ENCODE data around the gene PYGM.

PYGM gene

GRCh38 chr11:64697663-64698375 lies 62.0 kb downstream of the PYGM start:
- H3K9me3 ChIP-seq, result no peaks in the 10 kb centered on the region

More at GRCh38 chr11:64697663-64698375, 62.0 kb downstream of the PYGM start:
- no peak overlapping the region for H3K4me3 ChIP-seq (ENCODE audit: low read depth in 1 of 2, low read length in 1 of 2)
- TF ChIP-seq CTCF (IDR thresholded peaks at IDR 0.05), result no peak
- peaks cover 27% of the 10 kb centered on the region for H3K27me3 ChIP-seq
- no peaks in the 10 kb centered on the region for H3K36me3 ChIP-seq
- H3K27ac ChIP-seq, result no peak overlapping the region
- no peaks in the 10 kb centered on the region for H3K4me1 ChIP-seq (ENCODE audit: control insufficient read depth in 1 of 2, insufficient read depth in 1 of 2, low read depth in 1 of 2, low read length in 1 of 2)

Measured in neutrophil (primary cell).